DND-41 (cell line): Measurements from ENCODE around the gene SLC35F4.

Source experiments
- EZH2 ChIP-seq: IDR thresholded peaks from 3 replicates; pipeline ENCODE4 v1.6.1; 2012; ENCODE audit warnings: borderline replicate concordance, low read depth, mild to moderate bottlenecking, moderate library complexity, low read length, inconsistent platforms; ENCODE audit not compliant: severe bottlenecking
- TF ChIP-seq, protein P1 (sequence below): IDR thresholded peaks from 2 replicates; pipeline ENCODE4 v1.5.1; 2012; ENCODE audit warnings: borderline replicate concordance, low read length, moderate library complexity, mild to moderate bottlenecking; ENCODE audit not compliant: poor library complexity, severe bottlenecking; ENCODE audit errors: extremely low read depth

DNA sequence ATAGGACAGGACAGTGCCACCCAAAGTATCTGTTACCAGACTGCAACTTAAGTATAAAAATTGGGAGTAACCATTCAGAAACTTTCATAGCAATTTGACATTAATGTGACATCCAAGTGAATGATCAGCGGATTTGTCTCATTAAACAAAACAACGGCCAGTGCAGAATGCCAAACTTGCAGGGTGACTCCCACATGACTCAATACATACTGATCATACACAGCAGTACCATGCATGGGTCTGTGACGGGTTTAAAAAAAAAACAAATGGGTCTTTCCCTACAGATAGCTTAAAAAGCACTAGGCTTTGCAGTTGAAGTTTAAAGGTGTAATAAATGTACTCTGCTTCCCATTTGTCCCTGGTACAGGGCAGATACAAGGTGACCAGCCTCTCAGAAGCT lies 116.6 kb downstream of the SLC35F4 start:
- TF ChIP-seq, protein P1, sequence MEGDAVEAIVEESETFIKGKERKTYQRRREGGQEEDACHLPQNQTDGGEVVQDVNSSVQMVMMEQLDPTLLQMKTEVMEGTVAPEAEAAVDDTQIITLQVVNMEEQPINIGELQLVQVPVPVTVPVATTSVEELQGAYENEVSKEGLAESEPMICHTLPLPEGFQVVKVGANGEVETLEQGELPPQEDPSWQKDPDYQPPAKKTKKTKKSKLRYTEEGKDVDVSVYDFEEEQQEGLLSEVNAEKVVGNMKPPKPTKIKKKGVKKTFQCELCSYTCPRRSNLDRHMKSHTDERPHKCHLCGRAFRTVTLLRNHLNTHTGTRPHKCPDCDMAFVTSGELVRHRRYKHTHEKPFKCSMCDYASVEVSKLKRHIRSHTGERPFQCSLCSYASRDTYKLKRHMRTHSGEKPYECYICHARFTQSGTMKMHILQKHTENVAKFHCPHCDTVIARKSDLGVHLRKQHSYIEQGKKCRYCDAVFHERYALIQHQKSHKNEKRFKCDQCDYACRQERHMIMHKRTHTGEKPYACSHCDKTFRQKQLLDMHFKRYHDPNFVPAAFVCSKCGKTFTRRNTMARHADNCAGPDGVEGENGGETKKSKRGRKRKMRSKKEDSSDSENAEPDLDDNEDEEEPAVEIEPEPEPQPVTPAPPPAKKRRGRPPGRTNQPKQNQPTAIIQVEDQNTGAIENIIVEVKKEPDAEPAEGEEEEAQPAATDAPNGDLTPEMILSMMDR = no peak
- no peak for TF ChIP-seq EZH2
